ENCODE results near the gene NSRP1.

GRCh38 chr17:30103921-30104320, 12.7 kb upstream of the NSRP1 start:
- no peak for TF ChIP-seq CTCF (IDR thresholded peaks at IDR 0.05; ENCODE audit: extremely low read depth in 1 of 2, insufficient read depth in 1 of 2, low read depth in 1 of 2, low read length in 2 of 2)
- no peak for TF ChIP-seq JUN (IDR thresholded peaks at IDR 0.05; ENCODE audit: borderline replicate concordance, insufficient read depth, insufficient read length, low read depth)
- TF ChIP-seq POLR2AphosphoS5 (IDR thresholded peaks at IDR 0.05; ENCODE audit: insufficient read depth, low read depth, low read length): no peak
- TF ChIP-seq GATA2 (IDR thresholded peaks at IDR 0.05; ENCODE audit: insufficient read depth, insufficient read length, low read depth, low read length): no peak
- TF ChIP-seq POLR2A (IDR thresholded peaks at IDR 0.05; ENCODE audit: low read depth, low read length): no peak
- no peak for TF ChIP-seq EZH2 (IDR thresholded peaks at IDR 0.05; ENCODE audit: borderline replicate concordance, low read depth, low read length, severe bottlenecking)
- no peak for TF ChIP-seq MAX (IDR thresholded peaks at IDR 0.05; ENCODE audit: insufficient read depth, insufficient read length)
- no peak for TF ChIP-seq MYC (IDR thresholded peaks at IDR 0.05; ENCODE audit: low read depth, low read length)

All from endothelial cell of umbilical vein (primary cell).